H1 (cell line): ENCODE data around the gene RIMBP2. TPM values are rescaled to one million over a fixed set of nuclear protein-coding genes. Genes with fewer than 3 reads are reported as not detected.

Experiments
- ASH2L ChIP-seq: fragments of 200-600, 300-600 bp; sonication (generic); IDR thresholded peaks from one replicate; pipeline ENCODE4 v1.7.1; 2017; ENCODE audit warnings: low read length
- CREB1 ChIP-seq: IDR thresholded peaks from 2 replicates; pipeline ENCODE4 v1.6.1; 2012; ENCODE audit warnings: inconsistent platforms
- KDM5A ChIP-seq: fragments of 200-600 bp; IDR thresholded peaks from 2 replicates; pipeline ENCODE4 v1.7.1; 2012; ENCODE audit warnings: mild to moderate bottlenecking, low read length, inconsistent platforms, mixed read lengths
- SAP30 ChIP-seq: fragments of 300-600 bp; sonication (generic); IDR thresholded peaks from 2 replicates; pipeline ENCODE4 v1.7.1; 2012; ENCODE audit warnings: low read length, moderate library complexity, mild to moderate bottlenecking, inconsistent platforms; ENCODE audit not compliant: insufficient read depth, insufficient replicate concordance
- SIX5 ChIP-seq: IDR thresholded peaks from 2 replicates; pipeline ENCODE4 v1.6.1; 2011; ENCODE audit warnings: mild to moderate bottlenecking, low read depth, low read length
- polyA plus RNA-seq, 7 experiments: library from polyadenylated mRNA; depleted of rRNA in 3 of 7; stranded (reverse) in 5 of 7; unstranded in 2 of 7; fragments of >200 nt in 5 of 7; fragments of 200-250 nt in 2 of 7; gene quantifications; 1 replicate in 5 of 7; 2 replicates in 1 of 7; 4 replicates in 1 of 7; pipeline versions ENCODE4 v1.2.1 to v1.2.3, GENCODE V29; 2011 to 2013; ENCODE audit warnings: missing spikeins in 2 of 7, mixed read lengths in 2 of 7
- total RNA-seq: library from RNA; stranded (reverse); fragmentation: NEBNext Ultra II Directional; extraction: Animal tissue kit (Norgen Biotek cat#: 25700); gene quantifications from 2 replicates; pipeline ENCODE4 v1.2.1, GENCODE V29; 2021

The RIMBP2 gene
- total and polyA plus RNA-seq, 2 of the 8 experiments (the other 6 are each of a cell fraction or from before 2014, with no cell fraction given) = 0.18 to 0.65 TPM

GRCh38 chr12:130458341-130458740 lies 257.8 kb downstream of the RIMBP2 start (continued):
- TF ChIP-seq SAP30 (no peak), KDM5A (no peak), CREB1 (no peak), ASH2L (no peak), SIX5 (no peak)
- TF ChIP-seq, all 59 proteins: peak for 0
